ENCODE measurements around the gene SPDYE3.

DNA sequence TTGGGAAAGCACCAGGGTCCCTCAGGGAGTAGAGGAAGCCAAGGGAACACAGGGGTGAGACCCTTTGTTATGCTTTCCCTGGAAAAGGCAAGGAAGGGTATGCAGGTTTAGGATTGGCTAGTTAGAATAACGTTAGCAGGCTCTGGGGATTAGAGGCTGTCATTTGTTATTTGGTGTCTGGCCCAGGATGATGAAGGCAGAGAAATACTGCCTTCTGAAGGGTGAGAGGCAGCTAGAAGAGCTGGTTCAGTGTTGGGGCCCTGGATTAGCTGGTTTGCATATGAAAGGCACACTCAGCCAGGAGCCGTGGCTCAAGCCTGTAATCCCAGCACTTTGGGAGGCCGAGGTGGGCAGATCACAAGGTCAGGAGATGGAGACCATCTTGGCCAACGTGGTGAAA, 62.8 kb downstream of the SPDYE3 start:
- TF ChIP-seq POLR2A (IDR thresholded peaks at IDR 0.05; ENCODE audit: low read depth, low read length) (no peak), POLR2AphosphoS5 (IDR thresholded peaks at IDR 0.05; ENCODE audit: low read depth, low read length) (no peak), SPI1 (IDR thresholded peaks at IDR 0.05; ENCODE audit: low read depth, low read length) (no peak), TAF1 (IDR thresholded peaks at IDR 0.05; ENCODE audit: low read depth, low read length) (no peak), POU2F2 (IDR thresholded peaks at IDR 0.05; ENCODE audit: low read depth, low read length) (no peak)

Measured in GM12891 (cell line).